ENCODE measurements around the gene PAPPA2.
"Not testable (repeated sequence)": the region's sequence is repeated elsewhere in the genome, so short reads cannot be mapped to it uniquely, and the experiment has no call there.

PAPPA2 gene

DNA sequence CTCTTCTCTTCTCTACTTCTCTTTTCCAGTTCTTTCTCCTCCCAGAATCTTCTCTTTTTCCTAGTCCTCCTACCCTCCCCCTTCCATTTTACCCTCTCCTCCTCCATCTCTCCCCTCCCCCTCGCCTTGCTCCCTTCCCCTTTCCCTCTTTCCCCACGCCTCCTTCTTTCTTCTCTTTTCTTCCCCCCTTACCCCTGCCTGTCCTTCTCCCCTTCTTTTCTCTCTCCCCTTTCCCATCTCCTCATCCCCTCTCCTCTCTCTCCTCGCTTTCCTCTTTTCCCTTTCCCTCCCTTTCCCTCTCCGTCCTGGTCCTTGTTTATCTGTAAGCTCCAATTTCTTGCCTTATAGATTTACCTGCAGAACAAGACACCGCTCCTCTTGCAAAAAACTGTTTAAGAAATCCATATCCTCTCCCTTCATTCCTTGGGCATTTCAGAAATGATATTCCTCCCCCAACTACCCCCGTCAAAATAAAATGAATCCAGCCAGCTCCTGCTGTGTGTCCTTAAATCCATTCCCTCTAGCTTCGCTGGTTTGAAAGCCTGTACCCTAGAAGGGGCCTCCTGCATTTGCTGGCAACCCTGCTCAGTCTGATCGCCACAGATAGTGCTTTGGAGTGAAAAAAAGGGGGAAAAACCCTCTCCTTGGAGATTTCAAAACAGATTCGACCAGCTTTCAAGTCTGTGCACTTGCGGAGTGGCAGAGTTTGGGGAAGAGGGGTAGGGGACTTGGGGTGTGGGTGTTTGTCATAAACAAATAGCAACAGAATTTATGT is 89.4 kb downstream of the PAPPA2 start:
- no peak for DNase-seq (ENCODE audit: low spot score)

DNA sequence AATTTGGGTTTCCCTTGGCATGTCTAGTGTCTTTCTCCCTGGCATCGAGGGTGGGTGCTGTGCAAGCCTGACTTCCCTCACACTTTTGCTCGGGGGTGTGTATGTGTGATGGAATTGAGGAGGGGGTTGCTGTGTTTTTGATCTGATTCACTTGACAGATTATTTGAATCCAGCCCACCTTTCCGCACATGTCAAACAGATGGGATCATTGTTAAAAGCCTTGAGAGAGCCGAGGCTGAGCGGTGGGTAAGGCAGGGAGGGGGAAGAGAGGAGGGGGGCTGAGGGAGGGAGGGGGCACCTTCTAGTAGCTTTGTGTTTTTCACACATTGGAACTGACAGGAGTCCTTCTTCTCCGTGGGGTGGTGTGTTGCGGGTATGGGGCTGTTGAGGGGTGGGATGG is 90.0 kb downstream of the PAPPA2 start:
- DNase-seq (ENCODE audit: low spot score): no peak

DNA sequence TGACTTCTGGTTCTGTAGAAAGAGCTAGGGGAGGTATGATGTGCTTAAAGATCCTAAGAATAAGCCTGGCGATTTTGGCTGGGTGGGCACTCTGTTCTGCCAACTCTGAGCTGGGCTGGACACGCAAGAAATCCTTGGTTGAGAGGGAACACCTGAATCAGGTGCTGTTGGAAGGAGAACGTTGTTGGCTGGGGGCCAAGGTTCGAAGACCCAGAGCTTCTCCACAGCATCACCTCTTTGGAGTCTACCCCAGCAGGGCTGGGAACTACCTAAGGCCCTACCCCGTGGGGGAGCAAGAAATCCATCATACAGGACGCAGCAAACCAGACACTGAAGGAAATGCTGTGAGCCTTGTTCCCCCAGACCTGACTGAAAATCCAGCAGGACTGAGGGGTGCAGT is 93.3 kb downstream of the PAPPA2 start:
- no peak for DNase-seq (ENCODE audit: low spot score)

DNA sequence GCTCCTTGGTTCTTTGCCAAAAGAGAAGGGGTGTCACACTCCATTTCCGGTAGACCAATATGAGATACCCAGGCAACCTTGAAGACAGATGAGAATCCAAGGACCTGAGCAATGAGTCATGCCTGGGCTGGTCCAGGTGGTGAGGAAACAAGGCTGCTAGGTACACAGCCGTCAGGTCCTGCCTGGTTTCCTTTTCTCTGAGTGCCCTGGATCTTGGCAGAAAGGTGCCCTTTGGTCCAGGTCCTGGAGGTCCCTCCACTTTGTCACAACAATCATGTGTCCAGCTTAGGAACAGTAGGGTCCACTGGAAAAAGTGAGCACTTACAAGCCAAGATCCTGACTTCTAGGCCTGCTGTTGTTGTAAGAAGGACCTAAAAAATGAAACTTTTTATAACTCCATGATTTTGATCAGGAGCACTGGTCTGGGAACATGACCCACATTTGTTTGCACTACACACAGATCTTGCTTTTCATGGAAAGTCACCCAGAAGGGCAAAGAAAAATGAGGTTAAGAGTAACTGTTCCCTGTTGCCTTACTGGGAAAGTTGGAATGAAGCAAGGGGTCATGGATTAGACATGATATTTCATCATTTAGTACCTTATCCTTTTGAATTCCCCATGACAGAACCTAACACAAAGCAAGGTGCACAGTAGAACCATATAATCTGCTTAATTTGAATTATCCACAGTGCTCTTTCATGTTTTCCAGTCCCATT is 94.7 kb downstream of the PAPPA2 start:
- DNase-seq (ENCODE audit: low spot score): no peak

DNA sequence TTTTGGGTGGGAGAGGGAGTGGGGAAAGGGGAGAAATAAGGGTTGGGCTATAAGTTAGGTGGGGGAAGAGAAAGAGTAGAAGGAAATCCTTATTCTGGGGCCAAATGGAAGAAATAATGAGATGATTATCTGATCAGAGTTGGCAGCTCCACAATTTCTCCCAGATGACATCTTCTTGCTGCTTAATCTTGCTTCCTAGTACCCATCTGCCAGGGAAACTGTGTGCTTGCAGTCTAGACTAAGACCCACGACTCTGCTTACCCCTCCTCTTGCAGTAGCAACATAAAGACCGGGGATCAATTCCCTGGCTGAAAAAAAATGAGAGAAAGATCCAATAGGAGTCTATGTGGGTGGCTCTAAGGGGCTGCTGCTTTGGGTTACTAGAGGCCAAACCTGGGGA is 95.6 kb downstream of the PAPPA2 start:
- DNase-seq (ENCODE audit: low spot score): no peak

DNA sequence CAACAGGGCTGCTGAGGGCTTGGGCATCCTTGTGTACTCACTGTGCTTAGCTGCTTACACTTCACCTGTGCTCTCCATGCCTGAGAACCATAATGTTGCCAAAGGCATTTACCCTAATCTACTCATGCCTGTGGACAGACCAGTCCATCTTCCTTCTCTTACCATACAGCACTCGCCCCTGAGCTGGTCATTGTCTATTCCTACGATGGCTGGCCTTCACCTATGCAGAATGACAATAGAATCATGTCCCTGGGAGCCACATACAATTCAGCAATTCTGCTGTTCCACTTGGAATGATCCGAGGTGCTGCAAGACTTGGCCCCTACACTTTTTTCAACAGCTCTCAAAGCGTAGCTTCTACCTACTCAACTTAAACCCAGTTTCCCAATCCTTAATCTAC is 96.5 kb downstream of the PAPPA2 start:
- DNase-seq (ENCODE audit: low spot score): no peak

DNA sequence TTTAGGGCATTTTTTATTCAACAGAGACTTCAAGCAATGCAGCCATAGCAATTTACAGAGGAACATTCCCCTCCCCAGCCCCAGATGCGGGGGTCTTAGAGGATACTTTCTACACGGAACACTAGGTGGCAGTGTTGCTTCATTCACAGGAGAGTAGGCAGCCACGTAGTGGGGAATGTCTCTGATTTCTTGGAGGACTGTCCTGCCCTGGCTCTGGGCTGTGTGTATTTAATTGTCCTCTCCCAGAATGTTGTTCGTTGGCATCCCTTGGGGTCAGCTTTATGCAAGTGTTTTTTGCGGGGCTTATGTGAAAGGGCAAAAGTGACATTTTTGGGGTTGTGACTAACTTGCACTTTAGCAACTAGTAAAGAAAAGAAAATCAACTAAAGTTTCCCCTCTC is 96.9 kb downstream of the PAPPA2 start:
- peak; percentile 59 for DNase-seq (ENCODE audit: low spot score)

DNA sequence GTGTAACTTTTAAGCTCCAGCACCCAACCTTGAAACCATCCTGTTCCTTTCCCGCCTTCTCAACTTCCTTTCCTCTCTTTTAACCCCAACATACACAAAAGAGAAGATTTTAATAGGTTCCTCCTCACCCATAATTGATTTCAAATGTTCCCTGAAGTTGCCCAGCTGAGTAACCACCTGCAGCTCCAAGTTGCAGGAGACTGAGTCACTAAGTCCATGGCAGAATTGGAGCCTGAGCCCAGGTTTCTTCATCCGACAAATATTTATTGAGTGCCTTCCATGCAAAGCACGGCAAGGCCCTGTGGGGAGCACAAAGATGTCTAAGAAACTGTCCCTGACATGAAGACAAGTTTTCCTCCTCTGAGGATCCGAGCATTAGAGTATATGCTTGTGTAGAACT is 97.7 kb downstream of the PAPPA2 start:
- DNase-seq (ENCODE audit: low spot score): no peak

DNA sequence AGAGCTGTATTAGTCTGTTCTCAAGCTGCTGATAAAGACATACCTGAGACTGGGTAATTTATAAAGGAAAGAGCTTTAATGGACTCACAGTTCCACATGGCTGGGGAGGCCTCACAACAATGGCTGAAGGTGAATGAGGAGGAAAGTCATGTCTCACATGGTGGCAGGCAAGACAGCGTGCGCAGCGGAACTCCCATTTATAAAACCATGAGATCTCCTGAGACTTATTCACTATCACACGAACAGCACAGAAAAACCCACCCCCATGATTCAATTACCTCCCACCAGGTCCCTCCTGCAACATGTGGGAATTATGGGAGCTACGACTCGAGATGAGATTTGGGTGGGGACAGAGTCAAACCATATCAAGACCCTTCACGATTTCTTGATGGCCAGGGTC is 98.8 kb downstream of the PAPPA2 start:
- not testable (repeated sequence) for DNase-seq (ENCODE audit: low spot score)

DNA sequence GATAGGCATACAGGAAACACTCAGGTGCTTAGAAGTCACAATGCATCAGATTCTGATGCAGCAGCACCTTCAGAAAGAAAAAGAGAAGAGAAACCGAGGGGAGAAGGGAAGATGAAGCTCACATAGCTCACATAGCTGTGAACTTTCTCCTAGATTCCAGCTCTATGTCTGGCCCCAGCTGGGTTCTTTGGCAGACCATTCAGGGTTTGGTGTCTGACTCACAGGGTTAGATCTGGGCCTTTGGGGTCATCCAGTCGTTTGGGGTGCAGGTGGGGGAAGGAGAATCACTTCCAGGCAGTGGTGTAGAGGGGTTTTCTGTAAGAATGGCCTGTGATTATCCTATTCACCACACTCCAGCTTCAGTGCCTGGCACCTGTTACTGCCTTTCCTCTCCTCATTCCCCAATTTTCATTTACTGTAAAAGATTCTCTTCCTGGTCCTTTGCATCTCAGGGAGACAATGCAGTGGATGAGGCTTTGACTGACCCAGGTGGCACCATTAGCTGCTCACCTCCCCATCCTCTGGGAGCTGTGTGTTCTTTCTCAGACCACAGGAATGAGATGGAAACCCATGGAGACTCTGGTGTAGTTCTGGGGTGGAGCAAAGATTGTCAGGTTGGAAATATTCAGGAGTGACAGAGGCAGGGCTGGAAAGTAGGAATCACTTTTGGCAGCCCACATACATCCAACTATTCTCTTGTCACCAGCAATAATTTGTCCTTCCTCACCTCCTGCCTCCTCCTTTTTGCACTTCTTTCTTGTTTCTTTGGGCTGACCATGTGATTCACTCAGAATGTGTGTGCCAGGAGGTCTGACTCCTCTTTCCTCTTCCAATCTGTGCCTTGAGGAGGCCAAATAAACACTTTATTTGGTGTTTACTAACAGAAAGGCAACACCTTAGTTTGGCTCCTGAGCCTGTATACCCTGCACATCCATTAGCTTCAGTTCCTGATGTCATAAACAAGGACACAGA is 103.3 kb downstream of the PAPPA2 start:
- no peak for DNase-seq (ENCODE audit: low spot score)

DNA sequence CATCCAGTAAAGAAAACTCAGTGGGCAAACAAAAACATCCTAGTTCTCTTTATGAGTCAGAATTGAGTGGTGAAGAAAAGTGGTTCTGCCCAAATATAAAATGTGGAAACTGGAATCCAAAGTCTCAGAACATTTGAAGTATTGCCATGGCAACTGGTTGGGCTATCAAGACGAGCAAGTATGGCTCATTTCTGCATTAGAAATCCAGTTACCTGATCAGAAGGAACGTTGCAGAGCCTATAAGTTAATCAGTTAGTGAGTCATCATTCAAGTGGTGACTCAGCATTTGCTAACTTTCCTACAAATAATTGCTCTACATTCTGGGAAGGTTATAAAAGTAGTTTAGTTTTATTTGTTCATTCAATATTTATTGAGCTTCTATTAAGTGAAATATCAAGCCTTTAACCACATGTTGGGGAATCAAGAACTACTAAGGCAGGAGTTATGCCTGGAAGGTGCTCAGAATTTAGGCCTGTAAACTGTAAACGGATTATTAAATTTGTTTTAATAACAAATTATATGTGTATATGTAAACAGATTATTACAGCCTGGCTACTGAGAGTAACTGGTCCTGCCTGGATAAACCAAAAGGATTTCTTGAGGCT is 104.3 kb downstream of the PAPPA2 start:
- no peak for DNase-seq (ENCODE audit: low spot score)

DNA sequence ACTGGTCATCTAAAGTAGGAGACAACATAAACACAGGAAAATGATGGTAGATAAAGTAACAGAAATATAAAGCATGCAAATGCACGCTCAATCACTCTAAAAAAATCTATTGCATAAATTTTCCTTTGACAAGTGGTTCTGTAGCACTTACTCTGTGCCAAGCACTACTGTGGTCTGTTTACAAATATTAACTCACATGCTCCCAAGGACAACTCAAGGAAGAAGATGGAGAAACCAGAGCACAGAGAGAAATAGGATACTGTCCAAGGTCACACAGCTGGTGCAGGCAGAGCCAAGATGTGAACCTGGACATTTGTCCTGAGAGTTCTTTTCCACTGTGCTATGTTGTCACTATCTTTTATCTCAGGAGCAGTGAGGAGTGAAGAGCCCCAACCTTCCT is 105.2 kb downstream of the PAPPA2 start:
- no peak for DNase-seq (ENCODE audit: low spot score)

DNA sequence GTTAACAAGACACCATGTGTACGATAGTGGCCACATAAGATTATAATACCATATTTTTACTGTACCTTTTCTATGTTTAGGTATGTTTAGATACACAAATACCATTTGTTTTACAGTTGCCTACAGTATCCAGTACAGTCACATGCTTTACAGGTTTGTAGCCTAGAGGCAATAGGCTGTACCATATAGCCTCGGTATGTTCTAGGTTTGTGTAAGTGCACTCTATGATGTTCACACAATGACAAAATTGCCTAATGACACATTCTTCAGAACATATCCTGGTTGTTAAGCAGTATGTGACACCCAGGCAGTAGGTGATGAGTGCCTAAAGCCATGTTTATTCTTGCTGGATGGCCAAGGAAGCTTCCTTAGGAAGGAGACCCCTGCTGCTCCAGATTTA is 111.8 kb downstream of the PAPPA2 start:
- DNase-seq (ENCODE audit: low spot score): no peak

DNA sequence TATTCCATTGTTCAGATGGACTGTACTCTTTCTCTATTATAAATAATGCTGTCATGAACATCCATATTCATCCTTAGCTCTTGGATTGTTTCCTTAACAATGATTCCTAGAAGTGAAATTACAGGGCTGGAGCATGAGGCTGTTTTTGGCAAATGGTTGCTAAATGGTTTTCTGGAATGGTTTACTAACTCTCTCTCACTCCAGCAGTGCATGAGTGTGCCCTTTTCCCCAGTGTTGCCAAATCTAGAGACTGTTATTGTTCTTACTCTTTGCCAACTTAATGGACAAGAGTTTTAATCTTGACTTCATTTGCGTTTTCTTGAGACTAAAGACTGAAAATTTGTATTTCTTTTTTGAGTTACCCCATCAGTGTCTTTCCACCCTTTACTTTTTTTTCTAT is 113.0 kb downstream of the PAPPA2 start:
- DNase-seq (ENCODE audit: low spot score): no peak

DNA sequence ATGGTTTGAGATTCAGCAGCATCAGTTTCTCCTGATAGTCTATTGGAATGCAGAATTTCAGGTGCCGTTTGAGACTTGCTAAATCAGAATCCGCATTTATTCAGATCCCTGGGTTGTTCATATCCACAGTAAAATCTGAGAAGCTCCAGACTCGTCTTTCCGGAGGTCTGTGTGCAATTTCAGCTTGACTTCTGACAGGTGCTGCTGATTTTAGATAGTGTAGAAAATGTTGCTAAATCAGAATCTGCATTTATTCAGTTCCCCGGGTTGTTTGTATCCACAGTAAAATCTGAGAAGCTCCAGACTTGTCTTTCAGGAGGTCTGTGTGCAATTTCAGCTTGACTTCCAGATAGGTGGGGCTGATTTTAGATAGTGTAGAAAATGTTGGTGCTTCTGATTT is 113.7 kb downstream of the PAPPA2 start:
- DNase-seq (ENCODE audit: low spot score): no peak

DNA sequence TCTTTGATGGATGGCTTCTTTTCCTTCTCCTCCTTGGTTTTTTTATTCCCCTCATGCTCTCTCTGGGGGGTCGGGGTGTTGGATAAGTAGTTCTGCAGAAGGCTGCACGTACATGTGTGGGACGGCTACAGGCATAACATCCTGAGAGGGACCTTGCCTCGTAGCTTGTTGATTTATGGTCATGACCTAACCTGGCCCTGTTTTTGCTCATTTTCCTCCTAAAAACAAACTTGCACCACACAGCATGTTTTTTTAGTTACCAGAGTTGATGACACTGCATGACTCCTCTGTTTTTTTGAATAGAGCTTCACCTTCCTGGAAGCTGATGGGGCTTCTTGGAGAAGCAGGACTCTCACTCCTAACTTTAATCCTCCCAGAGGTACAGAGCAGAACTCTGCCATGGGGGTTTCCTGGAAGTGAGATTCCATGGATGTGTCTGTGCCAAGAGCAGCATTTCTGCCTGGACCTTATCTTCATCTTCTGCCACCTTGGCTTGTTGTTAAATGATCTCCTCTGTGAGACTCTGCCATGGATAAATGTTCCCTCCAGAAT is 114.7 kb downstream of the PAPPA2 start:
- DNase-seq (ENCODE audit: low spot score): no peak

DNA sequence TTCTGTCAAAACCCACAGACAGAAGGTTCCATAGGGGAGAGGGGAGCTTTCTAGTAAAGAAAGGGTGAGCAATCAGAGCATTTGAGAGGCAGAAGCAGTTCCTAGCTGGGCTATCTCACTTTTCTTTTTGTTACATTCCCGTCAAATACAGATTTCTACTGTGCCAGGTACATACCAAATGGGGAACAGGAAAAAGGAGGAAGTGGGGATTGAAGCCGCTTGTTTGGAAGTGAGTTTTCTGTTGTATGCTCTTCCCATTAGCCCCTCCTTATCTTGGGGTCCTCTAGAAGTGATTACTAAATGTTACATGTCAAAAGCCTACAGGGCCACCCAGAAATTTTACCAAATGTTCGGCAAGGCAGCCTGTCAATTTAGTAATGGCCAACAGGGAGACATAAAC is 116.1 kb downstream of the PAPPA2 start:
- DNase-seq (ENCODE audit: low spot score): no peak

DNA sequence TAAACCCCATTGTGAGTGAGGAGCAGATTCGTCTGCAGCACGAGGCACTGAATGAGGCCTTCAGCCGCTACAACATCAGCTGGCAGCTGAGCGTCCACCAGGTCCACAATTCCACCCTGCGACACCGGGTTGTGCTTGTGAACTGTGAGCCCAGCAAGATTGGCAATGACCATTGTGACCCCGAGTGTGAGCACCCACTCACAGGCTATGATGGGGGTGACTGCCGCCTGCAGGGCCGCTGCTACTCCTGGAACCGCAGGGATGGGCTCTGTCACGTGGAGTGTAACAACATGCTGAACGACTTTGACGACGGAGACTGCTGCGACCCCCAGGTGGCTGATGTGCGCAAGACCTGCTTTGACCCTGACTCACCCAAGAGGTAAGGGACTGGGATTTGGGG is 132.2 kb downstream of the PAPPA2 start:
- DNase-seq (ENCODE audit: low spot score): no peak

DNA sequence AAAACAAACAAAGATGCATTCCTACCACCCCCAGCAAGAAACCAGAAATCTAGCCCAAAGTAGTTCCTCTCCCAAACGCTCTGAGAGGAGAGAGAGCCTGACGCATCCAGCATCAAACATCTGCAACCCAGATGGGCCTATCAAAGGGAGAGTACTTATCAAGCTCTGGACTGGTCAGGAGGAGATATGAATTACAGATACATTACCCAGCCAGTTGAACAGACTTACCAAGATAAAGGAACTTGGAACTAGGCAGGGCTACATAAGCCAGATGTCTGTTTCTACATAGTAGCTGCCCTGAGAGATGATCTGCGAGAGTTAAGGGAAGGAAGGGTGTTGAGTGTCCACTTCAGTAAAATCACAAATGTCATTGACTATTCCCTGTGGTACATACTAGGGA is 138.4 kb downstream of the PAPPA2 start:
- DNase-seq (ENCODE audit: low spot score): no peak

DNA sequence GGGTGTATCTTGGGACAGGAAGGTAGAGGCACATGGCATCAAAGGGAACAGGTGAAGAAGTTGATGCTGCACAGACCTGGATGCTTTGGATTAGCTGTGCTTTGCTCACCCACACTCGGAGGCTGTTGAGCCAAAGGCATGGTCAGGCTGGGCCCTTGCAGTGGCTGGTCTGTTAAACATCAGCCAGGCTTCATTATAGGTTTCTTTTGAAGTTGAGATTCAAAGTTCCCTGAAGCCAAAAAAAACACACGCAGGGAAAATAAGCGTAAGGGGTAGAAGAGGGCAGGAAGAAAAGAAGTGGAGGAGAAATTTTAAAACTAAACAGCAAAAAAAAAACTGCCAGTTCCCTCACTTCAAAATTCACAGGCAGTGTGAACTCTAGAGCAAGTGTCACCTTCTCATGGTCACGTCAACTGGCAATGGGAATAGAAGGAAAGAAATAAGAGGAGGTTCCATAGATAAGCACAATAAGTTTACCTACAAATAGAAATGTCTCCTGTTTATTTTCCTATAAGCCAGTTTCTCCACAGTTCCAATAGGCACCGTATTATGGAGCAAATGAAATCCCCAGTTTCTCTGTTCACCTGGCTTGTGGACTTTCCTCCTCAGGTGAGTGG is 139.5 kb downstream of the PAPPA2 start:
- DNase-seq (ENCODE audit: low spot score): no peak

DNA sequence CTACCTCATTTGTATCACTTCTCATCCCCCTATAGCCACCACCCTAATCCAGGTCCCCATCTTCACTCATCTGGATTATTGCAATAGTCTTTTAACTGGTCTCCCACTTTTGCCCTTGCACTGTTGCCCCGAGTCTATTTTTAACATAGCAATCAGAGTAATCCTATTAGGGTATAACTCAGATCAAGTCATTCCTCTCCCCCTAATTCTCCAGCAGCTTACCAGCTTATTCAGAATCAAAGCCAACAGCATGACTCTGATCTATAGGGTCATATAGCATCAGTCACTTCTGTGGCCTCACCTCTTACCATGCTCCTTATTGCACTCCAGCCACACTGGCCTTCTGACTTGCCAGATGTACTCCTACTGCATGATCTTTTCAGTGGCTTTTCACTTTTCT is 140.7 kb downstream of the PAPPA2 start:
- DNase-seq (ENCODE audit: low spot score): no peak

DNA sequence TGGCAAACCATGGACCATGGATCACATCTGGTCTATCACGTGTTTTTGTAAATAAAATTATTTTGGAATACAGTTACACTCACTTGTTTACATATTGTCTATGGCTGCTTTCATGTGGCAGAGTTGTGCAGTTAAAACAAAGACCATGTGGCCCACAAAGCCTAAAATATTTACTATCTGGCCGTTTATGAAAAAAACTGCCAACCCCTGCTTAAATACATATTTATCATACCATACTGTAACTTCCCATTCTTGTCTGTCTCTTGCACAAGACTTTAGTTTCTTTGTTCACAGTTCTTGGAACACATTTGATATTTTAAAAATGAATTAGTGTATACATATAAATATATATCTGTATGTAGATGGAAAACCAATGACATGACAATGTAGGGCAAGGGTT is 141.5 kb downstream of the PAPPA2 start:
- no peak for DNase-seq (ENCODE audit: low spot score)

All from HuH-7.5 (cell line).